Measurements from ENCODE around the gene TRIM61.
"Not testable (repeated sequence)": the region's sequence is repeated elsewhere in the genome, so short reads cannot be mapped to it uniquely, and the experiment has no call there.

Gene TRIM61

GRCh38 chr4:164998526-164999080 is 21.1 kb upstream of the TRIM61 start:
- peaks cover 20% of the 10 kb centered on the region for H3K4me1 ChIP-seq
- DNase-seq (ENCODE audit: low spot score in 2 of 2); H3K9me3 ChIP-seq; H3K4me3 ChIP-seq; H3K36me3 ChIP-seq (replicated peaks); in situ Hi-C loops (cut with MboI; ENCODE audit: low sequenced_read_pairs); H3K27me3 ChIP-seq (ENCODE audit: low read depth): not testable (repeated sequence)

DNA sequence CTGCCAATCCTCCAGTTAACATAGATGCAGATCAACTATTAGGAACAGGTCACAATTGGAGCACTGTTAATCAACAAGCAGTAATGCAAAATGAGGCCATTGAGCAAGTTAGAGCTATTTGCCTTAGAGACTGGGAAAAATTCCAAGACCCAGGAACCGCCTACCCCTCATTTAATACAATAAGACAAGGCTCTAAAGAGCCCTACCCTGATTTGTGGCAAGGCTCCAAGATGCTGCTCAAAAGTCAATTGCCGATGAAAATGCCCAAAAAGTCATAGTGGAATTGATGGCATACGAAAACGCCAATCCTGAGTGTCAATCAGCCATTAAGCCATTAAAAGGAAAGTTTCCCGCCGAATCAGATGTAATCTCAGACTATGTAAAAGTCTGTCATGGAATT is 20.5 kb upstream of the TRIM61 start:
- H3K27me3 ChIP-seq (ENCODE audit: low read depth), result no peaks in the 10 kb centered on the region
- H3K36me3 ChIP-seq (replicated peaks), result no peaks in the 10 kb centered on the region
- peak; percentile 11 to 45 for DNase-seq (ENCODE audit: low spot score in 2 of 2)
- H3K9me3 ChIP-seq, result no peaks in the 10 kb centered on the region
- peaks cover 20% of the 10 kb centered on the region for H3K4me1 ChIP-seq
- no peak overlapping the region for H3K4me3 ChIP-seq
- in situ Hi-C loops (cut with MboI; ENCODE audit: low sequenced_read_pairs), result no loop called here

DNA sequence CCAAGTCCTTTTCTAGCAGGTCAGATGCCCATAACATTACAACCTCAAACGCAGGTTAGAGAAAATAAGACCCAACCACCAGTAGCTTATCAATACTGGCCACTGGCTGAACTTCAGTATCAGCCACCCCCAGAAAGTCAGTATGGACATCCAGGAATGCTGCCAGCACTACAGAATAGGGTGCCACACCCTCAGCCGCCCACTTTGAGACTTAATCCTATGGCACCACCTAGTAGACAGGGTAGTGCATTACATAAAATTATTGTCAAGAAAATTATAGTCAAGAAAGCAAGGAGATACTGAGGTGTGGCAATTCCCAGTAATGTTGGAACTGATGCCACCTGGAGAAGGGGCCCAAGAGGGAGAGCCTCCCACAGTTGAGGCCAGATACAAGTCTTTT is 19.9 kb upstream of the TRIM61 start:
- peaks cover 16% of the 10 kb centered on the region for H3K4me1 ChIP-seq
- in situ Hi-C loops (cut with MboI; ENCODE audit: low sequenced_read_pairs), result no loop called here
- DNase-seq (ENCODE audit: low spot score in 2 of 2), result peak; percentile 58 to 68
- no peaks in the 10 kb centered on the region for H3K36me3 ChIP-seq (replicated peaks)
- H3K27me3 ChIP-seq (ENCODE audit: low read depth), result no peaks in the 10 kb centered on the region
- H3K4me3 ChIP-seq, result no peak overlapping the region
- no peaks in the 10 kb centered on the region for H3K9me3 ChIP-seq

DNA sequence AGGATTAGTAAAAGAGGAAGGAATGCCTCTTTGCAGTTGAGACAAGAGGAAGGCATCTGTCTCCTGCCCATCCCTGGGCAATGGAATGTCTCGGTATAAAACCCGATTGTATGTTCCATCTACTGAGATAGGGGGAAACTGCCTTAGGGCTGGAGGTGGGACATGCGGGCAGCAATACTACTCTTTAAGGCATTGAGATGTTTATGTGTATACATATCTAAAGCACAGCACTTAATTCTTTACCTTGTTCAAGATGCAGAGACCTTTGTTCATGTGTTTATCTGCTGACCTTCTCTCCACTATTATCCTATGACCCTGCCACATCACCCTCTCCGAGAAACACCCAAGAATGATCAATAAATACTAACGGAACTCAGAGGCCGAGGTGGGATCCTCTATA is 18.7 kb upstream of the TRIM61 start:
- H3K4me1 ChIP-seq; H3K36me3 ChIP-seq (replicated peaks); DNase-seq (ENCODE audit: low spot score in 2 of 2); in situ Hi-C loops (cut with MboI; ENCODE audit: low sequenced_read_pairs); H3K9me3 ChIP-seq; H3K27me3 ChIP-seq (ENCODE audit: low read depth); H3K4me3 ChIP-seq: not testable (repeated sequence)

GRCh38 chr4:164990786-164991185 is 13.3 kb upstream of the TRIM61 start:
- H3K27me3 ChIP-seq (ENCODE audit: low read depth); DNase-seq (ENCODE audit: low spot score in 2 of 2); H3K4me1 ChIP-seq; H3K4me3 ChIP-seq; H3K9me3 ChIP-seq; in situ Hi-C loops (cut with MboI; ENCODE audit: low sequenced_read_pairs); H3K36me3 ChIP-seq (replicated peaks): not testable (repeated sequence)

- Histone ChIP-seq H3K4me3 (no peak overlapping the region), H3K27me3 (ENCODE audit: low read depth) (no peaks in the 10 kb centered on the region), H3K9me3 (no peaks in the 10 kb centered on the region), H3K36me3 (replicated peaks) (no peaks in the 10 kb centered on the region), H3K4me1 (no peaks in the 10 kb centered on the region; the same call in 1 of the 2 replicates)
- no peak for DNase-seq (ENCODE audit: low spot score in 2 of 2)
- in situ Hi-C loops (cut with MboI; ENCODE audit: low sequenced_read_pairs), result no loop called here
These were observed 12.0 kb upstream of the TRIM61 start for GRCh38 chr4:164989471-164989870.

DNA sequence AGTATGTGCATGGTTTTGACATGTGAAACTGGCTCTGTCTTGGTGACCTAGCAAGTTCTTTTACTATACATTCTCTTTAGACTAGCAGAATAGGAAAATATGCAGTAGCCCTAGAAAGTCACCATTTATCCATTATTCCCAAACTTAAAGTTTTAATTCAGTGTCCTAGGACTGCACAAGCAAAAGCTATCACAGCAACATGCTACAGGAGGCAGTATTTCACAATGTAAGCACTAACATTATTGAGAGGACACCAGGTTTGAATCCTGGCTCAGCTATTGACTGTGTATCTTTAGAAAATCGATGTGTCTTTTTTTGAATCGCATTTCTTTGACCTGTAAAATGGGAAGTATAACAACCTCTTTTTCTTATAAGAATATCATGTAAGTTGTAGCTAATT is 5.5 kb downstream of the TRIM61 start:
- H3K36me3 ChIP-seq (replicated peaks); H3K27me3 ChIP-seq (ENCODE audit: low read depth); H3K9me3 ChIP-seq; DNase-seq (ENCODE audit: low spot score in 2 of 2); H3K4me1 ChIP-seq; in situ Hi-C loops (cut with MboI; ENCODE audit: low sequenced_read_pairs); H3K4me3 ChIP-seq: not testable (repeated sequence)

DNA sequence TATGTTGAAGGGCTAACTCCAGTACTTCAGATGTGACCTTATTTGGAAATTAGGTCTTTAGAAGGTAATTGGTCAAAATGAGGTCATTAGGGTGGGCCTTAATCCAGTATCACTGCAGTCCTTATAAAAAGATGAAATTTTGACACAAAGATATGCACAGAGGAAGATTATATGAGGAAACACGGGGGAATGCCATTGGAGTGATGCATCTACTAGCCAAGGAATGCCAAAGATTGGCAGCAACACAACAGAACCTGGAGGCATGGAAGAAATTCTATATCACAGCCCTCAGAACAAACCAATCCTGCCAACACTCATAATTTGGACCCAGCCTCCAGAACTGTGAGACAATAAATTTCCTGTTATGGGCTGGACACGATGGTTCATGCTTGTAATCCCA is 17.6 kb downstream of the TRIM61 start:
- H3K4me1 ChIP-seq, result no peaks in the 10 kb centered on the region
- no peaks in the 10 kb centered on the region for H3K9me3 ChIP-seq
- no peaks in the 10 kb centered on the region for H3K36me3 ChIP-seq (replicated peaks)
- no peak overlapping the region for H3K4me3 ChIP-seq
- DNase-seq (ENCODE audit: low spot score in 2 of 2), result no peak
- in situ Hi-C loops (cut with MboI; ENCODE audit: low sequenced_read_pairs), result no loop called here
- H3K27me3 ChIP-seq (ENCODE audit: low read depth), result no peaks in the 10 kb centered on the region

DNA sequence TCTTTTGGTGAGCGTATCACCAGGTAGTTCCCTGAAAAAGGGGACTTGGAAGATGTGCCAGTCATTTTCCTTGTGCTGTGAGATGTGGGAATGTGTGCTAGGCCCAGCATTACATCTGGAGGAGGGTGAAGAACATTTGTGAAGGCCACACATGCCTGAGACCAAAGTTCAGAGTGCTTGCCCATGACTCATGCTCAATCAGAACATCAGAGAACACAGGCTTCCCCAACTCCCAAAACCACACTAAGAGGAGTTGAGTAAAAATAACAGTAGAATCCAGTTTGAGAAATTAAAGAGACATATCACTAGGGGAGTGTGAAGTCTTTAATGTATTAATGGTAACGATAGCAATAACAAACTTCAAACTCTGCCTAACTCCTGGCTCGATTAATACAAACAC is 18.0 kb downstream of the TRIM61 start:
- H3K4me1 ChIP-seq; DNase-seq (ENCODE audit: low spot score in 2 of 2); in situ Hi-C loops (cut with MboI; ENCODE audit: low sequenced_read_pairs): not testable (repeated sequence)

DNA sequence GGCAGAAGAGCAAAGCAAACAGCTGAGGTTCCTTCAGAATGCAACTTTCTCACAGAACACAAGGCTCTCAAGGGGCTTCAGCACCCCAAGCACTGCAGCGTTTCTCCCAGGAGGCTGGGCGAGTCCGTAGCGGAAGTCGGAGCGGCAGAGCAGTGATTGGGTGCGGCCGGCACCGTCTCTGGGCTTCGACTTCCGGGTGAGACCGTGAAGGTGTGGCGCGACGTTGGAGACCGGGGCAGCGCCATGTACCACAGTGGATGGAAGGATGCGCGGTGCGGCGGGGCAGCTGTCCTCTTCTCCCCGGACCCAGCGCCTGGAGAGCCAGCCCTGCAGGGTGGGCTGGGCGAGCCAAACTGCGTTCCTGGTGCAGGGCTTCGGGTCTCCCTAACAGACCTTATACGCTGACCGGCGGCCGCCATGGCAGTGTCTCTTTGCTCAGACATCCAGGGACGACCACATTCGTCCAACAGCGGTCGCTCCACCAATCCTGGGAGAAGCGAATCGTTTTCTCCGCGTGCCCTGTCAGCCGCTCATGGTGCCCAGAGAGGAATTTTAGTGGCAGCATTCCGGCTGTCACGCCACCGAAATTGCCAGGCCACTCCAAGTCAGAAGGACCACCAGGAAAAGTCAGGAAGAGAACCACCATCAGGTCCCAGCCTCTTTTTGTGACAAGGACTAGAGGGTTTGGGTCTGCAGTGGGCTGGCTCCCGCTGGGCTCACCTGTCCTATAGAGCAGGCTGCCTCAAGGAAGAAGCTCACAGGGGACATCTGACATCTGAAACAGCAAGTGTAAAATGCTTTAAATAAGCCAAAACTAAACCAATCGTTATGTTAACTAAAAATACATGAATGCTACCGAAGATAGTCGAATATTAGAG is 20.5 kb downstream of the TRIM61 start:
- H3K4me3 ChIP-seq, result no peak overlapping the region
- no peaks in the 10 kb centered on the region for H3K27me3 ChIP-seq (ENCODE audit: low read depth)
- H3K9me3 ChIP-seq, result no peaks in the 10 kb centered on the region
- in situ Hi-C loops (cut with MboI; ENCODE audit: low sequenced_read_pairs), result no loop called here
- H3K36me3 ChIP-seq (replicated peaks), result no peaks in the 10 kb centered on the region
- DNase-seq (ENCODE audit: low spot score in 2 of 2), result no peak
- H3K4me1 ChIP-seq, result peaks cover 4% of the 10 kb centered on the region

More for the DNA sequence above, 18.0 kb downstream of the TRIM61 start:
- not testable (repeated sequence) for H3K27me3 ChIP-seq (ENCODE audit: low read depth); H3K9me3 ChIP-seq; H3K36me3 ChIP-seq (replicated peaks); H3K4me3 ChIP-seq

DNA sequence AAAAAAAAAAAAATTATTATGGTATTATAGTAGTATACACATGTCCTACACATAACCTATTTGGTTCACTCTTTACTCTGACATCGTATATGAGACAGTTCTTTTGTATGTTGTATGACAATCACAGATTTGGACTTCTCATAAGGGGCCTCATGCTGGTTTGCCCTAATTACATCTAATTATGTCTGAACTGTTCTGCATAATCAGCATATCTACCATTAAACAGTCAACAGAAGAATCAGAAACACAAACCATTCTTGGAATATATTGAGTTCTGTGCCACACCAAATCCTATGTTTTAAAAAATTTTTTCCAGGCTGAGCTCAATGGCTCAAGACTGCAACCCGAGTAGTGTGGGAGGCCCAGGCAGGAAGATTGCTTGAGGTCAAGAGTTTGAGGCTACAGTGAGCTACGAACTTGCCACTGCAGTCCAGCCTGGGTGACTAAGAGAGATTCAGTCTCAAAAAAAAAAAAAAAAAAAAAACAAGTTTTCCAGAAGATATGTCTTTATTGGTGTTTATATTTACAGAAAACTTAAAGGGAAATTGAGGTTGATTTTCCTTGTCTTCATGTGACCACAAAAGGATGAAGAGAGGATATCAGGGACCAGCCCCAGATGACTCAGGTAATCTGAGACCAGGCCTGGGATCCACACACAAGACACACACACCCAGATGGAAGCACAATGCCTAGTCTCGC is 22.2 kb downstream of the TRIM61 start:
- DNase-seq (ENCODE audit: low spot score in 2 of 2), result no peak
- H3K4me1 ChIP-seq, result peaks cover 4% of the 10 kb centered on the region
- no peaks in the 10 kb centered on the region for H3K9me3 ChIP-seq
- no peak overlapping the region for H3K4me3 ChIP-seq
- no peaks in the 10 kb centered on the region for H3K27me3 ChIP-seq (ENCODE audit: low read depth)
- in situ Hi-C loops (cut with MboI; ENCODE audit: low sequenced_read_pairs), result no loop called here
- no peaks in the 10 kb centered on the region for H3K36me3 ChIP-seq (replicated peaks)

GRCh38 chr4:164952551-164952950 is 24.9 kb downstream of the TRIM61 start:
- DNase-seq (ENCODE audit: low spot score in 2 of 2), result no peak
- no peaks in the 10 kb centered on the region for H3K36me3 ChIP-seq (replicated peaks)
- no peaks in the 10 kb centered on the region for H3K9me3 ChIP-seq
- in situ Hi-C loops (cut with MboI; ENCODE audit: low sequenced_read_pairs), result no loop called here
- peaks cover 4% of the 10 kb centered on the region for H3K4me1 ChIP-seq
- no peaks in the 10 kb centered on the region for H3K27me3 ChIP-seq (ENCODE audit: low read depth)
- H3K4me3 ChIP-seq, result no peak overlapping the region

DNA sequence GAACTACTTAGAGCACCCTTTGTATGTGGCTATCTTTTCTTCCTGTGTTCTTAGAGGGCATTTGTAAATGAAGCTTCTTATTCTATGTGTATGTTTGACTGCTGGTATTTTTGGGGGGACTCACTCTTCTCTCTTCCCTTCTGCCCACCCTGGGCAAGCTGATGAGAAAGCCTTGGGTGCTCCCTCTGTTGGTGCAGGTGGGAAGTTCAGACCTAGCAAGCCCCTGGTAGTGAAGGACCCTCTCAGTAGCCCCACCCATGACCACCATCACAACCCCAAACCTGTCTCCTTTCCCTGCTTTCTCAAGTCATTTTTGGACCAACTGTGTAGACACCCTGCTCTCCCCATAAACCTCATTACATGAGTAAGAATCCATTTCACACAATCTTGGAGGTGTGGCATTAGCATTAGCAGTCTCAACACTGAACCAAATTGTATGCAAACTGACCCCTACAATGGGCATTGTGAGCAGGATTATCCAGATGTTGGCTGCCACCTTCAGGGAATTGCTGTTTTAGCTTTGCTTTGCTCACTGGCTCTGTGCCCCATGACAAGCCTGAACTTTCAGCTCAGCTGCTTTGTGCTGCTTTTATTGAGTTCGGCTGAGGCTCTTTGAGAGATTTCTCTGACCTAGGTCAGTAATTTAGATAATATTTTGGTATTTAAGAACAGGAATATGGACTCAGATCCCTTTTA is 27.9 kb downstream of the TRIM61 start:
- Histone ChIP-seq H3K4me3 (no peak overlapping the region), H3K27me3 (ENCODE audit: low read depth) (no peaks in the 10 kb centered on the region), H3K36me3 (replicated peaks) (no peaks in the 10 kb centered on the region), H3K9me3 (no peaks in the 10 kb centered on the region), H3K4me1 (peaks cover 4% of the 10 kb centered on the region)
- in situ Hi-C loops (cut with MboI; ENCODE audit: low sequenced_read_pairs), result no loop called here
- peak; percentile 27 to 59 for DNase-seq (ENCODE audit: low spot score in 2 of 2)

DNA sequence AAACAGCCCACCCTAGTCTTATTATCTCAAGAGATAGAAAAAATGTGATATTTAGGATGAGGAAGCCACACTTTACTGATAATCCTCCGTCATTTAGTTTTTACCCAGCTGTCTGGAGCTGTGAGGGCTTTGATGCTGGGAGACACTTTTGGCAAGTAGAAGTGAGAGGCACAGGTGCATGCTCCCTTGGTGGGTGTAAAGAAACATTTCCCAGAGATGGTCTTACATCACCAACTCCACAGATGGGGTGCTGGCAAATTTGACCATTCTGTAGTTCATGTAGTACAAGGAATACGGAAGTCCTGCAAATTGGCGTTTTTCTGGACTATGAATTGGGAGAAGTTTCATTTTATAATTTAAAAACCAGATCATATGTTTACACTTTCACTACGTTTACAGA is 28.5 kb downstream of the TRIM61 start:
- Histone ChIP-seq H3K9me3 (no peaks in the 10 kb centered on the region), H3K36me3 (replicated peaks) (no peaks in the 10 kb centered on the region), H3K27me3 (ENCODE audit: low read depth) (no peaks in the 10 kb centered on the region), H3K4me1 (peaks cover 4% of the 10 kb centered on the region), H3K4me3 (no peak overlapping the region)
- in situ Hi-C loops (cut with MboI; ENCODE audit: low sequenced_read_pairs), result no loop called here
- DNase-seq (ENCODE audit: low spot score in 2 of 2), result no peak

Measured in HAP-1 (cell line).